Germinal center (tissue), 1 donor: ENCODE results near the gene CCDC170.
"Not testable (repeated sequence)": the region's sequence is repeated elsewhere in the genome, so short reads cannot be mapped to it uniquely, and the experiment has no call there.

Experiments
- DNase-seq: peaks from one replicate; pipeline ENCODE4 v3.0.0; 2012; ENCODE audit warnings: mixed read lengths, low spot score

CCDC170 gene, protein sequence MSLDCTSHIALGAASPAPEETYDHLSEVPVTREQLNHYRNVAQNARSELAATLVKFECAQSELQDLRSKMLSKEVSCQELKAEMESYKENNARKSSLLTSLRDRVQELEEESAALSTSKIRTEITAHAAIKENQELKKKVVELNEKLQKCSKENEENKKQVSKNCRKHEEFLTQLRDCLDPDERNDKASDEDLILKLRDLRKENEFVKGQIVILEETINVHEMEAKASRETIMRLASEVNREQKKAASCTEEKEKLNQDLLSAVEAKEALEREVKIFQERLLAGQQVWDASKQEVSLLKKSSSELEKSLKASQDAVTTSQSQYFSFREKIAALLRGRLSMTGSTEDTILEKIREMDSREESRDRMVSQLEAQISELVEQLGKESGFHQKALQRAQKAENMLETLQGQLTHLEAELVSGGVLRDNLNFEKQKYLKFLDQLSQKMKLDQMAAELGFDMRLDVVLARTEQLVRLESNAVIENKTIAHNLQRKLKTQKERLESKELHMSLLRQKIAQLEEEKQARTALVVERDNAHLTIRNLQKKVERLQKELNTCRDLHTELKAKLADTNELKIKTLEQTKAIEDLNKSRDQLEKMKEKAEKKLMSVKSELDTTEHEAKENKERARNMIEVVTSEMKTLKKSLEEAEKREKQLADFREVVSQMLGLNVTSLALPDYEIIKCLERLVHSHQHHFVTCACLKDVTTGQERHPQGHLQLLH

DNA sequence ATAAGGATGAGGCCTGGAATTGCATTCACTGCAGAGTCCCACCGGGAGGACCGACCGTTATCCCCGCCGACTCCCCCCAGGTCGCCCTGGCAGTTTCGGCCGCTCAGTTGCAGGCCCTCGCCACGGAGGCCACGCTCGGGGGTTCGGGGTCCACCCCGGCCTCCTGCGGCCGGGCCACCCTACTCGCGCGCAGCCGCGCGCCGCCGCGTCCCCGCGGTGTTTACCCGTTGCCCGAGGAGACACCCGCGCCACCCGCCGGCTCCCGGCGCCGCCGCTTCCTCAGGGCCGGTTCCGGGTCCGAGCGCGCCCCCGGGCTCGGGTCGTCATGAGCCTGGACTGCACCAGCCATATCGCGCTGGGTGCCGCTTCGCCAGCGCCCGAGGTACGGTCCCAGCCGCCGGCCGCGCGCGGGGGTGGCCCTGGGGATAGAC, at the start of gene CCDC170:
Gene CCDC170, plus strand, starts transcription at position 214 of the 431 bp plus-strand sequence. Its CDS starts 112 bp downstream, at position 326.
- DNase-seq, result peak; percentile 26

GRCh38 chr6:151445482-151445881, 48.3 kb upstream of the CCDC170 start:
- no peak for DNase-seq

DNA sequence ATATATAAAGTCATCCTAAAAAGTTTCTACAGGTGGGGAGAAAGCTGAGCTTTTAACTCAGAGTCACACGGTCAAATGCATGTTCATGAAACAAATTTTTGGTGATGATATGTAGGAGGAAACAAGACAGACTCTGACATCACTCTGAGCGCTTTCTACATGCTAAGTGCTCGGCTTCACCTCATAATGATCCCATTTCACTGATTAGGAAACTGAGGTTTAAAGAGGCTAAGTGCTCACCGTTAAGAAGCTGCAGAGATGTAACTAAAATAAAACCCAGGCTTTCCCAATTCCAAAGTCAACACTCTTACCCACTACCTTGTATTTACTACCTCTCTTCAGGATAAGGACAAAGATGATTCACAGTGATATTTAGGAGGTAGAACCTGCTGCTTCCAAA, 46.6 kb upstream of the CCDC170 start:
- no peak for DNase-seq

- no peak for DNase-seq
Observed at GRCh38 chr6:151448623-151449022, 45.2 kb upstream of the CCDC170 start.

GRCh38 chr6:151450928-151451327, 42.9 kb upstream of the CCDC170 start:
- DNase-seq, result not testable (repeated sequence)

DNA sequence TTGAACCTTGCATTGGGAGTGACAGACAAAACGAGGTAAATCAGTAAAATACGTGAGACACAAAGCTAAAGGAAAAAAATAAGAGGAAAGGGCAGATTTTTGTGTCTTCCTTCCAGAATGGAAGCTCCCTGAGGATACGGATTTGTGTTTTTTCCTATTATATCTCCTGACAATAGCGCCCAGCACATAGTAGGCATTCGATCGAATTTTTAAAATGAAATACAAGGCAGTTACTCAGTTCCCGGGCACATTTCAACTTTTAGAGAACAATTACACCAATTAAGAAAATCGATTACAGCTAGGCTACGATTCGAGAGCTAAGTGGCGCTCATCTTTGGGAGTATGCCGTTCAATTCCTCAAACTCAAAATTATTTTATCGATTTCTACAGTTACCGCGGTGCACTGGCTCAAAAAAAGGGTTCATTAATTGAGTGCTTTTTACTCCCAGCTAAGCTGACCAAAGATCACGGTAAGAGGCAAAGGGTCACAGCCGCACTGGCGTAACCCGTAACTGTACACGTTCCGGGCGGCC, 42.3 kb upstream of the CCDC170 start:
- no peak for DNase-seq

GRCh38 chr6:151451950-151452749, 41.7 kb upstream of the CCDC170 start, which contains the start of gene RMND1:
RMND1 (minus strand) TSS chr6:151452126; CDS start chr6:151445811, 6,315 bp downstream.
- DNase-seq, result peak; percentile 98

DNA sequence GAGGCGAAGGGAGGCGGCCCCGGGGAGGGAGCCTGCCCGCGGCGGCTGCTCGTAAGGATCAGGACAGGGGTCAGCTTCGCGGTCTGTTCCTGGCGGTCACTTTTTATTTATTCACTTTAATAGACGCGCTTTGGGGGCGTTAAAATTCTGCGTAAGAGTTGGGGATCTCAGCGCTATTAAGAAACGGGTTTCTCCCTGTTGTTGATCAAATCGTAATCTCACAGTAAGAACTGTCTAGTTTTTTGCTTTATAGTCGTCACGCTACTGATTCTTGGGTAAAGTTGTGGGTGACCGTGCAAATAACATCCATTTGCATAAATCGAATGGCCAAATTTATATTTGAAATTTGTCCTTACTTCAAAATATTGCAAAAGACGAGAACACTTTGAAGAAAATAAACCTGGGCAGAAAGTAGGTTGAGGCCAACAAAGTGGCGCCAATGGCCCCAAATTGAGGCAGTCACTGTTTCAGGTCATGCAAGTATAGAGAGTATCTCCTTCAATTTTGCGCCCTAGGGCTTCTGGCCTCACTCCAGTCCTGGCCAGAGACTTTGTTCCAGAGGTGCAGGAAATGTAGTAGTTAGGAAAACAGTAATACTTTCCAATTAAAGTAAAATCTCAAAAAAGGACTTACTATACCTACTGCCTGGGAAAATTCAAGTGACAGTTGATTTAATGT, 40.9 kb upstream of the CCDC170 start:
- no peak for DNase-seq

DNA sequence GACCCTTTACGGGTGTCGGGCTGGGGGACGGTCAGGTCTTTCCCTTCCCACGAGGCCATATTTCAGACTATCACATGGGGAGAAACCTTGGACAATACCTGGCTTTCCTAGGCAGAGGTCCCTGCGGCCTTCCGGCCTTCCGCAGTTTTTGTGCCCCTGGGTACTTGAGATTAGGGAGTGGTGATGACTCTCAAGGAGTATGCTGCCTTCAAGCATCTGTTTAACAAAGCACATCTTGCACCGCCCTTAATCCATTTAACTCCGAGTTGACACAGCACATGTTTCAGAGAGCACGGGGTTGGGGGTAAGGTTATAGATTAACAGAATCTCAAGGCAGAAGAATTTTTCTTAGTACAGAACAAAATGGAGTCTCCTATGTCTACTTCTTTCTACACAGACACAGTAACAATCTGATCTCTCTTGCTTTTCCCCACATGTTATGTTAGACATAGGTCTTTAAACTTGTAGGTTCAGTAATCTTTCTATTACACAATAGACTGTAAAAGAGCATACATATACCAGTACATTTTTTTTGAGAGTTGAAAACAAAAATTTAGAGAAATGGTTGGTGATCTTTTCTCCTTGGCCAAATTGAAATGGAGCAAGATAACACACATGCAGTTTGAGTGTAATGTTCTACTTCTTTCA, 37.9 kb upstream of the CCDC170 start:
- not testable (repeated sequence) for DNase-seq

- DNase-seq, result no peak
Observed at GRCh38 chr6:151461673-151462072, 32.1 kb upstream of the CCDC170 start.

- peak; percentile 33 for DNase-seq
Observed at GRCh38 chr6:151464702-151465101, 29.1 kb upstream of the CCDC170 start.

DNA sequence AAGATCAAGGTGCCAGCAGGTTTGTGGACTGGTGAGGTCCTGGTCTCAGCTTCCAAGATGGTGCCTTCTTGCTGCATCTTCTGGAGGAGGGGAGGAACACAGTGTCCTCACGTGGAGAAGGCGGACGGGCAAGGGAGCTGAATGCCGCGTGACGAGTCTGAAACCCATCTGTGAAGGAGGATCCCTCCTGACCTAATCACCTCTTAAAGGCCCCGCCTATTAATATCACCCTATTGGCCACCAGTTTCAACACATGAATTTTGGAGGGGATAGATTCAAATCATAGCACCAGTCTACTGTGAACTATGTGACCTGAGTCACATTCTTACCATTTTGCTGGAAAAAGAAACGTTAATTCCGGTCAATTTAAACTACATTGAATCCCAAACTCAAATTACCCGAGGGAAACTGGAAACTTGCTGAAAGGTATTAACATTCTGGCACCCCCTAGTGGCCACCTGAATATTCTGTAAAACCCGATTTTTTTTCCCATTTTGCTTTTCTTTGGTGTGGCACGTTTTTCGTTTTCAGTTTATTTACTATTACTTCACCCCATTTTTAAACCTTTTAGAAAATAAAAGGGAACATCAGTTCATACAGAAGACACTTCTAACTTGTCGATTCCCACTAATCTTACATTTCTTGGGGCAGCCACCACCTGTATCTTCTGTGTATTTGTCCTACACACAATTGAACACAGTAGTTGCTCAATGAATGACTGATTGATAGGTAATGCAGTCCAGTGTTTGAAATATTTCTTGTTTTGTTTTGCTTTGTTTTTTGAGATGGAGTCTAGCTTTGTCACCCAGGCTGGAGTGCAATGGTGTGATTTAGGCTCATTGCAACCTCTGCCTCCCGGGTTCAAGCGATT, 17.9 kb upstream of the CCDC170 start:
- DNase-seq, result peak; percentile 41

- DNase-seq, result no peak
Observed at GRCh38 chr6:151477726-151478125, 16.1 kb upstream of the CCDC170 start.

- DNase-seq, result no peak
Observed at GRCh38 chr6:151478670-151479069, 15.1 kb upstream of the CCDC170 start.

DNA sequence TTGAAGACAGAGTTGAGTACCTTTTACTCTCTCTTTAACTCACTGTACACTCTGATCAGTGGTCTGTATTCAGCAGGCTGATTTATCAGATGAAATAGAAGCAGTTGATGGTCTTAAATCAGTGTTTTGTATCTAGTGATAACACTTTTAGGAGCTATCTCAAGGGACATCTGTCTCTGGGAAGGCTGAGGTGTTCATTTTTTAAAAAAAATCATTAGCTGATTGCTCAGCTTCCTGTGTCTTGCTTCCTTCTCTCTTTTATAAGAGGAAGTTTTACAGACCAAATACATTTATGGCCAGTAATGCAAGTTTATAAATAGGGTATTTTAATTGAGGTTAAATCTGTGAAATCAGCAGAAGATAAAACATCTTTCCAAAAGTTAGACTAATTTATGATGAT, 12.0 kb upstream of the CCDC170 start:
- no peak for DNase-seq

- DNase-seq, result no peak
Observed at GRCh38 chr6:151482290-151482689, 11.5 kb upstream of the CCDC170 start.

DNA sequence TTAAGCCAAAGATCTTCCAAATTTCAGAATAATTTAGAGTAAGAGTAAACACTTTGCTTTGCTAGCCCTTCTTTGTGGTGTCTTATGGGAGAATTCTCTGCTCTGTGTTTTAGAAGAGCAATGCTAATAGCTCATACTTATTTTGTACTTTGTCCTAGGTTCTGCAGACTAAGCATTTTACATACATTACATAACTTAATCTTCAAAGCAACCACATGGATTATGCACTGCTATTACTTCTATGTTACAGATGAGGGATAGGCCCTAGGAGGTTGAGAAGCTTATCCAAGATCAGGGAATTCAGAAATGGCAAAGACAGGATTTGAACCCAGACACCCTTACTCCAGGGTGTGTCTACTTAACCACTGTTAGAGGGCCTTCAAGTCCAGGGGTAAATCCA, 9.8 kb upstream of the CCDC170 start:
- no peak for DNase-seq

DNA sequence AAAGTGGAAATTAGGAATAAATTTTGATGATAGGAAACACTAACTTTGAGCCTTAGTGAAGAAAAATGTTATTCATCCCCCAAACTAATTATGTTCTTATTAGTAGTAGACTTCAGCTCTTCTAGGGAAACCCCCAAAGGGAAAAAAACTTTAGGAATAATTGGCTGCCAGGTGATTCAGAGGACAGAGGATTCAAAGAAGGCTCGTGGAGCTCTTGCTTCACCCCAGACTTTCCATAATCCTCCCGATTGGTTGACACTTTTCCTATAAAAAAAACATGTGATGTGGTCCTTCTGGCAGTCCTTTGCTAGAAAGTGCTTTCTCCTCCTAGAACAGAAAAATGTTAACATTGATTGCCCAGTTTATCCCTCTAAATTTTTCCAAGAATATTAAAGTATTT, 5.6 kb upstream of the CCDC170 start:
- DNase-seq, result no peak

DNA sequence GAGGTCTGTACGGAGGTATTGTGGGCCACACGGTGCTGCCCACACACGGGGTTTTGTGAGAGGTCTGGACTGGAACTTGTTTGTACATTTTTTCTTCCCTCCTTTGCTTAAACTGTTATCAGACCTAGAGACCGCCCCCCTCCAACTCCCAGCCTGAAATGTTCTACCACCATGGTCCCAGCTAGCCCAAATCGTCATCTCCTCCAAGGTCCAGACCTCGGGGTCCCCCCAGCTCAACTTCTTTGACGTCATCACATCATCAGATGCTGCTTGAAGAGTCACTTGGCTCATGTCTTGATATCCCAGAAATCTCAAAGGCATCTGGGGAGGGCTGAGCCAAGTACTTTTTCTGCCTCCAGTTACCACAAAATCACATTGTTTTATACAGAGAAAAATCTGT, 2.8 kb upstream of the CCDC170 start:
- DNase-seq, result no peak
